Ammon's horn (tissue), 1 donor: ENCODE results near the gene GNLY.
"Not testable (repeated sequence)": the region's sequence is repeated elsewhere in the genome, so short reads cannot be mapped to it uniquely, and the experiment has no call there.

Experiments
- DNase-seq: peaks from one replicate; pipeline ENCODE4 v3.0.0-alpha.2; 2016; ENCODE audit warnings: low spot score

The GNLY gene

DNA sequence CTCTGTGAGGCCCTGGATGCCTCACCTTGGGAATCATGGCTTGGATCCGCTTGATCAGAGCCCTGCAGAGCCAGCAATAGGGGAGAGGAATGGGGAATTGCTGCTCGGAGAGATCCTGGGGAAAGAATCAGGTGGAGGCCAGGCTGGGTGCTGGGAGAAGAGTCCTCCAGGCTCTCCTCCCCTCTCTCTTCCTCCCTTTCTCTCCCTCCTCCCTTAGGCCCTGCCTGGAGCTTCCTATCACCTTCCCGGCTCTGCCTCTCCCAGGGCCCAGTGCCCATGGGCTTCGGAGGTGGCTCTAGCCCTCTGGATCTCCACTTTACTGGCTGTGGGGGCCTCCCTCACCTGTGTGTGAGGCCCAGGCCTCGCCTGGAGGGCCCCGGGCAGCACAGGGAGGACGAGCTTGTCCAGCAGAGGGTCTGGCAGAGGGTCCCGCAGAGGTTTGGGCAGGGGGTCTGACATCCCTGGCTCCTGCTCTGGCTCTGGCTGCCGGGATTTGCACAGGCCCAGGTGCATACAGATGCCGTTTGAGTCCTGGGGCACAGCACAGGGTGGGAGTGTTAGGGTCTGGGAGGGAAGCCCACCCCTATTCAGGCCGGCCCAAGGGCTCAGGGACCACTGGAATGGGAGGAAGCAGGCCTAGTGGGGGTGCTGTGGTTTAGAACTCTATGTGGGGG is 28.8 kb upstream of the GNLY start:
- DNase-seq = no peak

DNA sequence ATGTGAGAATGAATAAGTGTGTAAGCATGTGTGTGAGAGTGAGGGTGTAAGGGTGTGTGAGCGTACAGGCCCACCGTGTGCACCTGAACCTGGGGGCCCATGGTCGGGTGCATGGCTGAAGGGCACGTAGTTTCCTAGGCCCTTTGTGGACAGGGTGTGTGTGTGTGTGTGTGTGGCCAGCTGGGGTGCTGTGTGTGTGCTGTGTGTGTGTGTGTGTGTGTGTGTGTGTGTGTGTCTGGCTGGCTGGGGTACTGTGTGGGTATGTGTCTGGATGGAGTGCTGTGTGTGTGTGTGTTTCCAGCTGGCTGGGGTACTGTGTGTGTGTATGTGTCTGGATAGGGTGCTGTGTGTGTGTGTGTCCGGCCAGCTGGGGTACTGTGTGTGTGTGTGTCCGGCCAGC is 28.1 kb upstream of the GNLY start:
- no peak for DNase-seq

DNA sequence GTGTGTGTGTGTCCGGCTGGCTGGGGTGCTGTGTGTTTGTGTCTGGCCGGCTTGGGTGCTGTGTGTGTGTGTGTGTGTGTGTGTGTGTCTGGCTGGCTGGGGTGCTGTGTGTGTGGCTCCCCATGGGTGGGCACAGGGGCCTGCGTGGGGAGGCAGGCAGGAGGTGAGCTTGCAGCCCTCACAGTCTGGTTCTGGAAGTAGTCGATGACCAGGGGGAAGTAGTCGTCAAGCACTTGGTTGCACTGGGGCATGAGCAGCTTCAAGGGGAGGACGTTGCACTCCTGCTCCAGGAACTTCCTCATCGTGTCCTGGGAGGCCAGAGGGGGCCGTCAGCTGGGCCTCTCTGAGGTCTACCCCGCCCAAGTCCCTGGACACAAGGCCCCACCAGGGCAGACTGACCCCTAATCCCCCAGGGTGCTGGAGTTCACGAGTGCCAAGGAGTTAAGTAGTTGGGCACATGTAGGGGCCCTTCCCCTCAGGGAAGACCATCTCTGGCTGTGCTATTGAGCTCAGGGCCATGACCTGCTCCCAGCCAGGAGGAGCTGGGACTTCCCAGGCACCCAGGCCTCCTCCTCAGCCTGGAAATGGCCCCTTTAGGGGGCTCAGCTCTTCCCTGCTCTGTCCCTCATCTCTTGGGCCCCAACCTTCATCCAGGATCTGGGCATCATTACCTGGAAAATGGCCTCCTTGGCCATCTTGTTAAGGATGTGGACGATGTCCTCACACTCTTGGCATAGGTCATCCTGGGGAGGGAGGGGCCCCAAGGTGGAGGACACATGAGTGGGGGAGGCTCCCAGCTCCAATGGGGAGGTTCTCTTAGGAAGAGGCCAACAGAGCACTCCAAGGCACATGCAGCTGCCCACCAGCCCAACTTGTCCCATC is 27.5 kb upstream of the GNLY start:
- peak; percentile 77 for DNase-seq

DNA sequence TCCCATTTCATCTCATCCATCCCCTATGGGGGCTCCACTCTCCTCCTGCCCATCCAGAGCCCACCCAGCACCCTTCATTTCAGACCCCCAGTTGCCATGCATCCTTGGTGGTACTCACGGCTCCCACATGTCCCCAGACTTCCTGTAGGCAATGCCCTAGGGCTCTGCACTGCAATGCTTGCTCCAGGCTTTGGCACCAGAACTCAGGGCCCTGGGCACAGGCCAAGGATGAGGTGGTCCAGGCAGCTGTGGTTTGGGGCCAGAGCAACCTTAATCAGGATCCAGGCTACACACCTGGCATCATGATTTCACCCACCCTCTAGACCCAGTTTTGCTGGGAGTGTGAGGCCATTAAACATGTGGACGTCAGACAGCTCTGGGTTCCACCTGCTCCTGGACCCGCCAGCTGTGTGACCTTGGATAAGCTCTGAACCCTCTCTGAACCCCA is 26.6 kb upstream of the GNLY start:
- DNase-seq = no peak

DNA sequence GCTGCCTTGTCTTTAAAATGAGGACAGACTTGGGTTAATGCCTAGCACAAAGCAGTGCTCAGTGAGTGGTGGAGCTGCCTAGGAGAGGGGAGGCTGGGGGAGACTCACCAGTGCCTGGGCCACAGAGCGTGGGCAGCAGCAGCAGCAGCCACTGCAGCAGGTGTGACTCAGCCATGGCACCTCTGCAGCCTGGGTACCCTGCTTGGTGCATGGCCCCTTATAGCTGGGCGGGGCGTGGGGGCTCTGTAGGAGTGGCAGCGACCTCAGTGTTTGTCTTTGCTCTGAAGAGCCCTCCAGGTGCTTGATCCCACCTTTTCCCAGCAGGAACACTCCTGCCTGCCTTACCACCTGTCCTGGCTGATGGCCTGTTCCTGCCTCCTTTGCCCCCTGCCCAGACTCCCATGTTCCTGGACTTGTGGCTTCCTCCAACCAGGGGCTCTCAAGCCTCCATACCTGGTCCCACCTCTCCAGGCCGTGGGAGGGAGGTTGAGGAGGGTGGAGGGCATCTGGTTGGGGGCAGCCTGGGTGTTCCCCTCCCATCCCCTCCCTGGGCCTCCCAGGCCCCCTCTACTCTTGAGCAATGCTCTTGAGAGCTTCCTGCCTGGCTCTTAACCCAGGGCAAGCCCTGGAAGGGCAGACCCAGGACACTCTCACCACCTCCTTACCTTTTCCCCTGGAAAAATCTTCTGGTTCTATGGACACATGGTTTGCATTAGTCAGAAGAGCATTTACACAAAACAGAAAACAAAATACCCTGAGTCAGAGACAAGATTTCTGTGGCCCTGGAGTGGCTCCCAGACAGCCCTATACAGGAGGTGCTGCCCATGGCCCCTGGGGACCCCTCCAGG is 25.9 kb upstream of the GNLY start, which contains the start of gene SFTPB:
SFTPB (minus strand) TSS at position 191 of the 848 bp plus-strand sequence; CDS start at position 175, 16 bp downstream.
- no peak for DNase-seq

DNA sequence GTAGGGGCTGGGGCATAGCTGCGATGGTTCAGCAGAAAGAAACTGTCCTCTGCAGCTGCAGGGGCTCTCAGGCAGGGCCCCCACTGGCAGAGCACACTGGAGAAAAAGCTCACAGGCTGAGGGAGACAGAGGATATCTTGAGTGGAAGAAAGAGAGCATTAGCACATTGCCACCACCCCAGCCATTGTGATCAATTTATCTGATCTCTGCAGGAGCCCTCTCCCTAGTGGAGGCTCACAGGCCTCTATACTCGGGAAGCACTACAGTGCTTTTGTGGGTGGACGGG is 25.4 kb upstream of the GNLY start:
- no peak for DNase-seq

DNA sequence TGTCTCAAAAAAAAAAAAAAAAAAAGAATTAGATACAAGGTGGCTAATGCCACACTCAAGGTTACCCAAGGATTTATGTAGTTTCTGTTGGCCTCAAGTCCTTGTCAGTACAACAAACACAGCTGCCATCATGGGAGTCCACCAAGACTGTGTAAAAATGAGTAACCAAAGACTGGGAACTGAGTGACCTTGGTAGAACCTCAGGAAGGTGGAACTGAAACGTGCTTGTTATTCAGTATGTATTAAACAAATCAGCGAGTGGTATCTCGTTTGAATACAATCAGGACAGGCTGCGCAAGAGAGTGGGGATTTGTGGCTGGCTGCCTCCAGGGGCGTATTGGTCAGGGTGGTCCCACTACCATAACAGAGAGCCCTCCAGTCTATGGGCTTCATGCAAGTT is 24.6 kb upstream of the GNLY start:
- no peak for DNase-seq

DNA sequence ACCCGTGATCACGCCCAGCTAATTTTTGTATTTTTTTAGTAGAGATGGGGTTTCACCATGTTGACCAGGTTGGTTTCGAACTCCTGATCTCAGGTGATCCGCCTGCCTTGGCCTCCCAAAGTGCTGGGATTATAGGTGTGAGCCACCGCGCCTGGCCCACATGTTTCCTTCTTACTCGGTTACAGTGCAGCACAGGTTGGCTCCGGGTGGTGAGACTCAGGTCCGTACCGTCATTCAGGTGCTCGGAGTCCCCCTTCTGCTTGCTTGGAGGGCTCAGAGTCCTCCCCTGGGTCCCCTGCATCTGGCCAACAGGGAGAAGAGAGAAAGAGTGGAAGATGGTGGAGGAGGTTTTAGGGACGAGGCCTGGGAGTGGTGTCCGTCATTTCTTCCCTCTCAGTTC is 23.7 kb upstream of the GNLY start:
- not testable (repeated sequence) for DNase-seq

DNA sequence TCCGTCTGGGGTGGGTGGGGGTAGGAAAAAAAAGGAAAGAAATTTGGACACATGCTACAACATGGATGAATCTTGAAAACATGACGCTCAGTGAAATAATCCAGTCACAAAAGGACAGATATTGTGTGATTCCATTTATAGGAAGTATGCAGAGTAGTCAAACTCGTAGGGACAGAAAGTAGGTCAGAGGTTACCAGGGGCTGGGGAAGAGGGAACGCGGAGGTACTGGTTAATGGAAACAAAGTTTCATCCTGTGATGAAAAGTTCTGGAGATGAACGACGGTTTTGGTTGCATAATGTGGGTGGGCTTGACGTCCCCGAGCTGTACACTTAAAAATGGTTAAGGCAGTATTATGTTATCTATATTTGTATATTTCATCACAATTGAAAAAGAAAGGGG is 21.7 kb upstream of the GNLY start:
- DNase-seq = no peak

DNA sequence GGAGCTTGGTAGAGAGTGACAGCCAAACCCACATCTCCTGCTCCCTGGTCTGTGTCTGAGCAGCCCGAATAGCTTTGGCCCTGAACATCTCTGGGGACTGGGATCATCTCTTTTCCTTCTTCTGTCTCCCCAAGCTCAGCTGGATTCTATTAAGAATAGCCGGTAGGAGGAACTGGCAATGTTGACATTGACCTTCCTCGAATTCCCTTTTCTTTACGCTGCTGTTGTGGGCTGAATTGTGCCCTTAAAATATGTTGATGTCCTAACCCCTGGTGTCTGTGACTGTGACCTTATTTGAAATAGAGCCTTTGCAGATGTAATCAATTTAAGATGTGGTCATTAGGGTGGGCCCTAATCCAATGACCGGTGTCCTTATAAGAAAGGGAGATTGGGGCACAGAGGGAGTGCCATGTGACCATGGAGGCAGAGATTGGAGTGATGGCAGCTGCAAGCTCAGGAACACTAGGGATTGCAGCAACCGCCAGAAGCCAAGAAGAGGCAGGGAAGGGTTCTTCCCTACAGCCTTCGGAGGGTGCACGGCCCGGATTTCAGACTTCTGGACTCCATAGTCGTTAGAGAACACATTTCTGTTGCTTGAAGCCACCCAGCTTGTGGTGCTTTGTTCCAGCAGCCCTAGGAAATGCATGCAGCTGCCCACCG is 20.3 kb upstream of the GNLY start:
- DNase-seq = no peak

DNA sequence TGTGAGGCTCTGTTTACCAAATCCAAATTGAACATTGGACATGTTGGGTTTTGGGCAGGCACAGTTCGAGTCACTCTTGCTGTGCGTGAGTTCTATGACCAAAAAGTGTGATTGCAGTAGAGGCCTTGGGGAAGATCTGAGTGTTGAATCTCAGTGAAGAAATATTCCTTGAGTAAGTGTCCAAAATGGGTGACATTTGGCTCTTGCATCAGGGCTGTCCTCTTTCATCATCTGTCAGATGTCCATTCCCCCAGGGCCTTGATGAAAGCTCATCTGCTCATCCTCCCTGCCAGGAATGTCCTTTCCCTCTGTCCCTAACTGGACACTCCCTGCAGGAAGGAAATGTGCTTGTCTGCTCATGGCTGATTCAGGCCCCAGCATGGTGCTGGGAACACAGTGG is 19.7 kb upstream of the GNLY start:
- no peak for DNase-seq

DNA sequence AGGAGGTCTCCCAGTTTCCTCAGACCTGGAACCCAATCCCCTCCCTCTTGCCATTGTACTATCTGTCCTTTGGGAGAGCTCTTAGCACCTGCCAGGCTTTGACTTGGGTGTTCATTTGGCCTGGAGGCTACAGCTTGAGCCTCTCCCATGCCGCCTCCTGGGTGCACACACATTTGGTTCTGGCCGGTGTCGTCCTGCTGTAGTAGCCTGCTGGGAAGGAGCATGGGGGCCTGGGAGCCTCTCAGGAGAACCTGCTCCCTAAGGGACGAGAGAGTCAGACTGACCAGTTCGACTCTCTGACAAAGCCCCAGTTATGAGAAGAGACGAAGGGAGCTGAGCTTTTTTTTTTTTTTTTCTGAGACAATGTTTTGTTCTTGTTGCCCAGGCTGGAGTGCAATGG is 18.7 kb upstream of the GNLY start:
- DNase-seq = no peak

DNA sequence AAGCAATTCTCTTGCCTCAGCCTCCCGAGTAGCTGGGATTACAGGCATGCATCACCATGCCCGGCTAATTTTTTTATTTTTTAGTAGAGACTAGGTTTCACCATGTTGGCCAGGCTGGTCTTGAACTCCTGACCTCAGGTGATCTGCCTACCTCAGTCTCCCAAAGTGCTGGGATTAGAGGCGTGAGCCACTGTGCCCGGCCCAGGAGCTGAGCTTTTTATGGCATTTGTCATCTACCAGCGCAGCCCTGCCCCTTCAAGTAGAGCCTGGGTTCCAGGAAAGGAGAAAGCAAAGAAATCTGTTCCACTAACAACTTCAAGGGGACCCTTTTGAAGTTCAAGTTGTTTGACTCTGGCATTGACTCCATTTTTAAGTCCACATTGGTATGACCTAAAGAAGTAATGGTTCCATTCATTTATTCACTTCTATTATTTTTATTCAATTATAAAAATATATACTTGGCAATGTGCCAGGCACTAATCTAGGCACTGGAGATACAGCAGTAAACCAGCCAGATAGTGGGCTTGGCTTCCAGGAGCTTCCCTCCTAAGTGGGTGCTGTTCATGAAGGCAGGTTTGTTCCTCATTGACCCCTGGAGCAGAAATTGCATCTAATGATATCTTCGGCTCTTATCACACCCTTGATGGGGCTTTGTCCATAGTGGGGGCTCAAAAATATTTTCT is 18.2 kb upstream of the GNLY start:
- DNase-seq = no peak

DNA sequence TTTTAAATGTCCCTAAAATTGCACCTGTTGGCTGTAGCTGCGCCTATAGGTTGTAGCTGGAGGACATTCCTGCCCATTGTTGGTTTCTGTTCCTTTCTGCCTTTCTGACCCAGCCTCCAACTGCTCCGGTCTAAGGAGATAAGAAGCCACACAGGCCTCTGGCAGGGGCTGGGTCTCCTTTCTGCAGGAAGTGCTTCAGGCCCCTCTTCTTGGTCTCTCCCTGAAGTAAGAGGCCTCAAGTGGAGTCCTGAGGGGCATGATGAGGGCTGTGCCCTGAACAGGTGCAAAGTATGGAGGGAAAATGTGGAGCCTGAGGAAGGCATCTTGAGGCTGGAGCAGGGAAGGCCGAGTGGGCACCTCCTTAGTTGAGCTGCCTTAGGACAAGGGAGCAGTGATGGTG is 15.8 kb upstream of the GNLY start:
- DNase-seq = no peak

DNA sequence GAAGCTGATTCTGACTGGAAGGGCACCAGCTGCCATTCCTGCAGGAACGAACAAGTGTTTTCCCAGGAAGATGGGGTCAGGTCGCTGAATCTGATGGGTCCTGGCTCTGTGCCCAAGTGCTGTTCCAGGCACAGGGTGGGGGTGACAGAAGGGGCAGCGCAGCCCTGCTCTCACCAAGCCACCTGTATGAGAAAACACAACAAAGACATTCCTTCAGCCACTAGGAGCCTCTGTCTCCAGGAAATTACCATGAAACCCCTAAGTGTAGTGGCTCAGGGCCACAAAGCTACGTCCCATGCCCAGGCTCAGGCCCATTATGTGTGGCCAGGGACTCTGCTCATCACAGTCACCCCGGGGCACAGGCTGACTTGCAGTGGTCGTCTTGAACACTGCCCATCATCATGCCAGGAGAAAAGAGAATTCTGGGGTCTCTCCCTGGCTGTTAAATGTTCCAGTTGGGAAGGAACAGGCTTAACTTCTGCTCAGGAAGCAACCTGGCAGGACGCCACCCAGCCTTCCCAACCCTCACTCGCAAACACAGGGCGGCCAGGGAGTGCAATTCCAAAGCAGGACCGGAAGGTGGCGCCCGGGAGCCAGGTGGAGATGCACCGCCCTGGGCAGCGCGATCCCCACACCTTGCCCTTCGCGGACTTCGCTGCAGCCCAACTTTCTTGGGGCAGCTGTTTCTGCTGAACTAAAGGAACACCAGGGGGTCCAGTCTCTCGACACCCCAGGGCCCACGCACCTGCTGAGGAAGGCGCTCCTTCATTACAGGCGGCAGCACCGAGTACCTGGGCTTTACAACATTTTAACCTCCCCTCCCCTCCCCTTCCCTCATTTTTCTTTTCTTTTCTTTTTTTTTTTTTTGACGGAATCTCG is 15.1 kb upstream of the GNLY start:
- peak; percentile 85 for DNase-seq

DNA sequence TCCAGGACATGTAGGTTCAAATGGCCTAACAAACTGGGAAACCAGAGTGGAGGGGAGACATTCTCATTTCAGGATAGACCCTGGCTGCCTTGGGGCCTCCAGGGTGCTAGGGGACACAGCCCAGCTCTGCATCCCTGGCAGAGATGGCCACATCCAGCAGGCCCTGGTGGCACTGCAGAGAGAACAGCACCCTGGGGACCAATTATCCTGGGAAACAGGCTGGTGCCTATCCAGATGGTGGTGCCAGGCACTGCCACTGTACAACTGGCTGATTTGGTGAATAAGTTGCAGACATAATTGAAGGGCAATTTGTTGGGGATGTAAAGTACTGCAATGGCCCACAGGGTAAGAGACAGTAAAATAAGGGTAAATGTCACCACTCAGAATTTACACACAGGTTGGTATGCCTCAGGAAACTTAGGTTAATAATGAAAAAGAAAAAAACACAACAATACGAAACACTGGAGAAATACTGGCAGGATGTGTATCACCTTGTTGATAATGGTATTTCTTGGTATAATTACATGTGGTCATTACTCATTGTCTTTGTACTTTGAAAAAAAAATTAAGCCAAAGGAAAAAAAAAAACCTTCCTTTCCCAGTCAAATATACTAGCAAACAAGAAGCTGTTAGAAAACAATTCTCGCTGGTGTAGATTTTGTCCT is 13.3 kb upstream of the GNLY start:
- DNase-seq = peak; percentile 34

DNA sequence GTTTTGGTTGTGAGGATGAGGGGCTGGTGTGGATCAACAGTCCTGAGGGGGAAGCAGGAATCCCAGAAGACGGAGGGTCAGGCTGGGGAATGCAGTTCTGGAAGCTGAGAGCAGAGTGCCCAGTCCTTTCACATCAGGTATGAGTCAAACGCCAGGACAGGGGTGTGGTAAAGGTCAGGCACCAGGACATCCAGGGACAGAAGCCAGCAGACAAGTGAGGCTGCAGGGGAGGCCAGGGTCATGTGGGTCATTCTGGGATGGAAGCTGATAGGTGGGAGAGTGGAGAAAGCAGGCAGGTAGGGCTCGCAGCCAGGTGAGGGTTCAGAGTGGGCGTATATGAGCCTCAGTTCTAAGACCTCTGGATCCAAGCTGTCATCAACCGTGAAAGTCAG is 12.8 kb upstream of the GNLY start:
- DNase-seq = no peak

DNA sequence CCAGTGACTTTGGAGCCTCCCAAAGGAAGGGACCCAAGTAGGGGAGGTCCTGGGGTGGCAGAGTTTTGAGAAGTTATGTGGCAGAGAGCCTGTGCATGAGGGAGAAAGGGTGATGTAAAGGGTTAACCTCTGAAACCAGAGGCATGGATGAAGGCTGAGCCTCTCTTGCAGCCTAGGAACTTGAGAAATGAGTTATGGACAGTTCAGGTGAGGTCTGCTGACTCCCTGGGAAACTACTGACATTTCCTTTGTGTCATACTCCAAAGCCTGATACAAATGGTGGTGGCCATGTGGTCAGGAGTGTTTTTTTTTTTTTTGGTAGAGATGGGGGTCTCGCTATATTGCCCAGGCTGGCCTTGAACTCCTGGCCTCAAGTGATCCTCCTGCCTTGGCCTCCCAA is 12.4 kb upstream of the GNLY start:
- DNase-seq = no peak

DNA sequence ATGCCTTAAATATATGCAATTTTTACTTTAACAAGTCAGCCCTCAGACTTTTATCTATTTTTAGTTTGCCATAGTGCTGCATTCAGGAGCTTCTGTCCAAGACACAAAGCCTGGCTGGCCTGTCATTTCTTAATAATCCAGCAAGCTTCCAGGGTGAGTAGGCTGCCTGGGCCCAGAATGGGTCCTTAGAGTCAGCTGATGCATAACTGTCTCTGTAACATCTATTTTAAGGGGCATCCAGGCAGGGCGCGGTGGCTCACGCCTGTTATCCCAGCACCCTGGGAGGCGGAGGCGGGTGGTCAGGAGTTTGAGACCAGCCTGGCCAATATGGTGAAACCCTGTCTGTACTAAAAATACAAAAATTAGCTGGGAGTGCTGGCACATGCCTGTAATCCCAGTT is 11.8 kb upstream of the GNLY start:
- no peak for DNase-seq

DNA sequence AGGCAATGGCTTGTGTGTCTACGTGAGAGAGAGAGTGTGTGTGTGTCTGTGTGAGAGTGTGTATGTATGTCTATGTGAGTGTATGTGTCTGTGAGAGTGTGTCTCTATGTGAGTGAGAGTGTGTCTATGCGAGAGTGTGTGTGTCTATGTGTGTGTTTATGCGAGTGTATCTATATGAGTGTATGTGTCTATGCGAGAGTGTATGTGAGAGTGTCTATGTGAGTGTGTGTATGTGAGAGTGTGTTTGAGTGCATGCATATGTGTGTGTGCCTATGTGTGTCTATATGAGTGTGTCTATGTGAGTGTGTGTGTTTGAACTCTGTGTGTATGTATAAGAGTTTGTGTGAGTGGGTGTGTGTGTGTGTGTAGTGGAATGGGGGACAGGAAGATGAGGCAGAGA is 9.8 kb upstream of the GNLY start:
- DNase-seq = no peak
